Endothelial cell (in vitro differentiated cells): Measurements from ENCODE around the gene TMEM95. TPM values are rescaled to one million over a fixed set of nuclear protein-coding genes. Genes with fewer than 3 reads are reported as not detected.

Experiments used
- DNase-seq: peaks from one replicate; pipeline ENCODE4 v3.0.0; 2021; ENCODE audit warnings: low spot score
- H3K27ac Mint-ChIP-seq: one replicate; pipeline ENCODE4 v1.8.0; 2021; ENCODE audit warnings: mixed read lengths, inconsistent platforms; ENCODE audit not compliant: unreplicated experiment
- H3K27me3 Mint-ChIP-seq: one replicate; pipeline ENCODE4 v1.8.0; 2021; ENCODE audit warnings: mild to moderate bottlenecking, moderate library complexity, mixed read lengths, inconsistent platforms; ENCODE audit not compliant: unreplicated experiment
- H3K36me3 Mint-ChIP-seq: one replicate; pipeline ENCODE4 v1.8.0; 2021; ENCODE audit warnings: mild to moderate bottlenecking, low read depth, mixed read lengths, inconsistent platforms; ENCODE audit not compliant: unreplicated experiment
- H3K4me1 Mint-ChIP-seq: one replicate; pipeline ENCODE4 v1.8.0; 2021; ENCODE audit warnings: mild to moderate bottlenecking, mixed read lengths, inconsistent platforms; ENCODE audit not compliant: unreplicated experiment
- H3K4me3 Mint-ChIP-seq: one replicate; pipeline ENCODE4 v1.8.0; 2021; ENCODE audit warnings: mild to moderate bottlenecking, mixed read lengths, inconsistent platforms; ENCODE audit not compliant: unreplicated experiment
- H3K9me3 Mint-ChIP-seq: one replicate; pipeline ENCODE4 v1.8.0; 2021; ENCODE audit warnings: mixed read lengths, inconsistent platforms; ENCODE audit not compliant: unreplicated experiment
- CTCF ChIP-seq: fragments of 200-600 bp; sonication (generic); IDR thresholded peaks from one replicate; pipeline ENCODE4 v1.5.0; 2021; ENCODE audit warnings: antibody characterized with exemption; ENCODE audit not compliant: unreplicated experiment
- total RNA-seq: library from RNA; stranded (reverse); fragmentation: NEBNext Ultra II Directional; extraction: Animal tissue kit (Norgen Biotek cat#: 25700); gene quantifications from one replicate; pipeline ENCODE4 v1.2.1, GENCODE V29; 2021; ENCODE audit not compliant: unreplicated experiment

TMEM95 gene
- total RNA-seq, 1 donor from 2014 or later = not detected

DNA sequence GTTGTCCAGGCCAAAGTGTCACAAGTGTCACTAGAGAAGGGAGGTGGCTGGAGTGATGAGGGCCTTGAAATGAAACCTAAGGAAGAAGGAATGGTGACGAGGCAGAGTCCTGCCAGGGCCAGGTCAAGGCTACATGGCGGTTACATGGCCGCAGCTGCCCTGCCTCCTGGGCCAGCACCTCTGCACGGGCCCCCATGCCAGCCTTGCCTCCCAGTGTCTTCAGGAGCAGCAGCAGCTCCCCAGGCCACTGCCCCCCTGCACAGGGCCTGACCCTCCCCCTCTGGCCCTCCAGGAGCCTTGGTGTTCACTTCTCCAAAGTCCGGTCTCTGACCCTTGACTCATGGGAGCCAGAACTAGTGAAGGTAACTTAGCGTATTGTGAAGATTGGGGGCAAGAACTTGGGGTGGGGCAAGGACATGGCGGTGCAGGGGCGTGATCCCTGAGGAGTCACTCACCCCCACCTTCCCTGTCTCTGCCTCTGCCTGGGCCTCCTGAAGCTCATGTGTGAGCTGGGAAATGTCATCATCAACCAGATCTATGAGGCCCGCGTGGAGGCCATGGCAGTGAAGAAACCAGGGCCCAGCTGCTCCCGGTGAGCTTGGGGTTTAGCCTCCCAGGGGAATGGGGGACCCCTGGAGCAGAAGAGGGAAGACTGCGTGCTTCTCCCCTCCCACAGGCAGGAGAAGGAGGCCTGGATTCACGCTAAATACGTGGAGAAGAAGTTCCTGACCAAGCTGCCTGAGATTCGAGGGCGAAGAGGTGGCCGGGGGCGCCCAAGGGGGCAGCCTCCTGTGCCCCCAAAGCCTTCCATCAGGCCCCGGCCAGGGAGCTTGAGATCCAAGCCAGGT, 7.1 kb upstream of the TMEM95 start:
- peaks cover 10% of the 10 kb centered on the region for H3K4me1 Mint-ChIP-seq
- H3K9me3 Mint-ChIP-seq = no peaks in the 10 kb centered on the region
- H3K36me3 Mint-ChIP-seq = no peaks in the 10 kb centered on the region
- TF ChIP-seq CTCF = no peak
- no peak overlapping the region for H3K4me3 Mint-ChIP-seq
- no peak for DNase-seq
- H3K27me3 Mint-ChIP-seq = peaks cover 10% of the 10 kb centered on the region
- no peak overlapping the region for H3K27ac Mint-ChIP-seq

DNA sequence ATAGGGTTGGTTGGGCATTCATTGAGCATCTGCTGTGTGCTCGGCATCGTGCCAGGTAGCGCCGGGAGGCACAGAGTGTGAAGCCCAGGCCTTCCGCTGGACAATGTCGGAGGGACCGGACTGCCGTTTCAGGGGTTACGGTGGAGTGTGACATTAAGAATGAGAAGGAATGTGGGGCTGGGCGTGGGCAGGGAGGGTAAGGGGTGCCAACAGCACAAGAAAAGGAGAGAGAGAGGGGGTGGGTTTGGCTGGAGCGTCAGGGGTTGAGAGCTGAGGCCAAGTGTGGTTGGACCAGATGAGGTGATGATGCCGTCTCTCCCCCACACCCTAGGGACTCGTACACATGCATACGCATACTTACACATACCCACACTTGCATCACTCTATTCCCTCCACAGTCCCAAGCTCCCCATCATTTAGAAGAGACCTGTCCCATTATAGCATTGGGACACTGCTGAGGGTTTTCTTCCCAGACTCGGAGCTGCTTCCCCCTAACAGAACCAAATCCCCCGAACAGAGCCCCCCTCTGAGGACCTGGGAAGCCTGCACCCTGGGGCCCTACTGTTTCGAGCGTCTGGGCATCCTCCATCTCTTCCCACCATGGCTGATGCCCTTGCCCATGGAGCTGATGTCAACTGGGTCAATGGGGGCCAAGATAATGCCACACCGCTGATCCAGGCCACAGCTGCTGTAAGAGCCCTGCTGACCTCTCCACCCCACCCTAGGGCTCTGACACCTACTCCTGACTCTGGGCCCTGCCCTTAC, 6.3 kb upstream of the TMEM95 start:
- Mint-ChIP-seq H3K36me3 (no peaks in the 10 kb centered on the region), H3K4me3 (peak overlapping the region; percentile 47), H3K27ac (no peak overlapping the region), H3K27me3 (peaks cover 12% of the 10 kb centered on the region), H3K4me1 (peaks cover 10% of the 10 kb centered on the region), H3K9me3 (no peaks in the 10 kb centered on the region)
- no peak for TF ChIP-seq CTCF
- no peak for DNase-seq

- Mint-ChIP-seq H3K27ac (peak within 1 kb of the TSS; percentile 70), H3K4me1 (peaks cover 10% of the 10 kb centered on the region), H3K9me3 (no peaks in the 10 kb centered on the region), H3K4me3 (peak within 1 kb of the TSS; percentile 91), H3K27me3 (peaks cover 16% of the 10 kb centered on the region), H3K36me3 (no peaks in the 10 kb centered on the region)
- DNase-seq = peak; percentile 61
- no peak for TF ChIP-seq CTCF
These were observed 3.1 kb upstream of the TMEM95 start, which contains the start of gene KCTD11 for GRCh38 chr17:7351665-7352502. Gene KCTD11, plus strand, starts transcription at chr17:7352162.

DNA sequence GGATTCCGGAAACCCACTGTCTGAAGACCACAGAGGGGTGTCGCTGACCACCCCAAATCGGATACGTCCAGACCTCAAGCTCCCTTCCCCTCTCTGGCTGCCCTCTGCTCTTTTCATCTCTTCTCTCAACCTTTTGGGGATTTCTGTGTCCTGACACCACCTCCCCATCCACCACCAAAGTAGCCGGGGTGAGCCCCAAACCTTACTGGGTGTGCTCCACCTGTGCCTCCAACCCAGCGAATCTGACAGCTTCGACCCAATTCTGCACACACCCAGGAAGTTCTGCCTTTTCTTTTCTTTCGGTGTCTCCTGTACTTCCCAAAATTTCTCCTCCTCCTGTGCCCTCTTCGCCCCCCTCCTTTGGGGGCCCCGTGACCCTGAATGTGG, 2.5 kb upstream of the TMEM95 start:
- H3K4me3 Mint-ChIP-seq = peak overlapping the region; percentile 91
- peaks cover 16% of the 10 kb centered on the region for H3K27me3 Mint-ChIP-seq
- no peaks in the 10 kb centered on the region for H3K36me3 Mint-ChIP-seq
- peaks cover 10% of the 10 kb centered on the region for H3K4me1 Mint-ChIP-seq
- no peak for DNase-seq
- no peak for TF ChIP-seq CTCF
- peak overlapping the region; percentile 70 for H3K27ac Mint-ChIP-seq
- no peaks in the 10 kb centered on the region for H3K9me3 Mint-ChIP-seq
